ENCODE measurements around the gene RABL6. TPM values are rescaled to one million over a fixed set of nuclear protein-coding genes. Genes with fewer than 3 reads are reported as not detected.
A peak's percentile ranks its signal among the peaks of the same experiment; 100 is the strongest.

RABL6 gene
- total and polyA plus RNA-seq, 2 donors (not counting 1 experiment from before 2014, with no cell fraction given) = 36.8 to 59.6 TPM

DNA sequence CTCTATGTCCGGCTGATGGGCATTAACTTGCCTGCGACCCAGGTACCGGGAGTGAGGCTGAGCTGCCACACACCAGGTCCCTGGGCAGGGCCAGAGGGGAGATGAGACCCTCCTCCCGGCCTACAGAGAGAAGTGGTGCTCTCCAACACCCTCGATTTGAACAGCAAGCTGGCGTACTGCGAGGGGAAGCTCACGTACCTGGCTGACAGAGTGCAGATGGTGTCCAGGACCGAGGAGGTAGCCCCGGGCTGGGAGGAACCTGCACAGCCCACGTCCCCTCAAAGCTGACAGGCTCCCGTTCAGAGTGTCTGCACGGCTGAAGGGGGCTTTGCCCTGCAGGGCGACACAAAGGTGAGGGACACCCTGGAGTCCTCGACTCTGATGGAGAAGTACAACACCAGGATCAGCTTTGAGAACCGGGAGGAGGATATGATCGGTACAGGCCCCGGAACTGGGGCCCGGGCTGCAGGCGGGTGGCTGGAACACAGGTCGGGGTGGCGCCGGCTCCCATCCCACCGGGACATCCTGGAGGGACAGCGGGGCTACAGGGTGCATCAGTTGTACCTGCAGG, 1.0 kb upstream of the RABL6 start:
- Histone ChIP-seq H3K9ac (ENCODE audit: insufficient read depth, low read length) (peak overlapping the region; percentile 81), H3K9me3 (ENCODE audit: control insufficient read depth, insufficient read depth, low read depth, low read length) (no peaks in the 10 kb centered on the region), H3K27me3 (ENCODE audit: control insufficient read depth, insufficient read depth, low read length) (peaks cover 3% of the 10 kb centered on the region), H3K4me2 (ENCODE audit: extremely low read depth, insufficient read depth, low read length) (peak overlapping the region; percentile 86), H3K27ac (ENCODE audit: insufficient read depth, low read length) (peak overlapping the region; percentile 71), H4K20me1 (ENCODE audit: control insufficient read depth, extremely low read depth, insufficient read depth, low read length) (no peaks in the 10 kb centered on the region), H3K36me3 (ENCODE audit: control insufficient read depth, insufficient read depth, low read length) (peaks cover 2% of the 10 kb centered on the region), H2AFZ (ENCODE audit: low read length) (no peak overlapping the region), H3K4me1 (ENCODE audit: control insufficient read depth, extremely low read depth, insufficient read depth, low read length) (peaks cover 9% of the 10 kb centered on the region), H3K79me2 (ENCODE audit: control insufficient read depth, insufficient read depth, low read length) (peaks cover 35% of the 10 kb centered on the region), H3K4me3 (replicated peaks in 1 of 4; ENCODE audit: control extremely low read depth in 1 of 4, insufficient read depth in 1 of 4, low read depth in 3 of 4, low read length in 4 of 4) (peak overlapping the region; percentile 61 to 86 (median 80))
- no peak for DNase-seq (ENCODE audit: low read depth in 2 of 2)
- TF ChIP-seq, protein P1, sequence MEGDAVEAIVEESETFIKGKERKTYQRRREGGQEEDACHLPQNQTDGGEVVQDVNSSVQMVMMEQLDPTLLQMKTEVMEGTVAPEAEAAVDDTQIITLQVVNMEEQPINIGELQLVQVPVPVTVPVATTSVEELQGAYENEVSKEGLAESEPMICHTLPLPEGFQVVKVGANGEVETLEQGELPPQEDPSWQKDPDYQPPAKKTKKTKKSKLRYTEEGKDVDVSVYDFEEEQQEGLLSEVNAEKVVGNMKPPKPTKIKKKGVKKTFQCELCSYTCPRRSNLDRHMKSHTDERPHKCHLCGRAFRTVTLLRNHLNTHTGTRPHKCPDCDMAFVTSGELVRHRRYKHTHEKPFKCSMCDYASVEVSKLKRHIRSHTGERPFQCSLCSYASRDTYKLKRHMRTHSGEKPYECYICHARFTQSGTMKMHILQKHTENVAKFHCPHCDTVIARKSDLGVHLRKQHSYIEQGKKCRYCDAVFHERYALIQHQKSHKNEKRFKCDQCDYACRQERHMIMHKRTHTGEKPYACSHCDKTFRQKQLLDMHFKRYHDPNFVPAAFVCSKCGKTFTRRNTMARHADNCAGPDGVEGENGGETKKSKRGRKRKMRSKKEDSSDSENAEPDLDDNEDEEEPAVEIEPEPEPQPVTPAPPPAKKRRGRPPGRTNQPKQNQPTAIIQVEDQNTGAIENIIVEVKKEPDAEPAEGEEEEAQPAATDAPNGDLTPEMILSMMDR (conservative IDR thresholded peaks at IDR 0.05 in 1 of 2, IDR thresholded peaks at IDR 0.05 in 1 of 2; ENCODE audit: low read depth in 1 of 2, low read length in 2 of 2) = no peak
- no peak for TF ChIP-seq EZH2 (IDR thresholded peaks at IDR 0.05; ENCODE audit: low read length, missing control alignments)

DNA sequence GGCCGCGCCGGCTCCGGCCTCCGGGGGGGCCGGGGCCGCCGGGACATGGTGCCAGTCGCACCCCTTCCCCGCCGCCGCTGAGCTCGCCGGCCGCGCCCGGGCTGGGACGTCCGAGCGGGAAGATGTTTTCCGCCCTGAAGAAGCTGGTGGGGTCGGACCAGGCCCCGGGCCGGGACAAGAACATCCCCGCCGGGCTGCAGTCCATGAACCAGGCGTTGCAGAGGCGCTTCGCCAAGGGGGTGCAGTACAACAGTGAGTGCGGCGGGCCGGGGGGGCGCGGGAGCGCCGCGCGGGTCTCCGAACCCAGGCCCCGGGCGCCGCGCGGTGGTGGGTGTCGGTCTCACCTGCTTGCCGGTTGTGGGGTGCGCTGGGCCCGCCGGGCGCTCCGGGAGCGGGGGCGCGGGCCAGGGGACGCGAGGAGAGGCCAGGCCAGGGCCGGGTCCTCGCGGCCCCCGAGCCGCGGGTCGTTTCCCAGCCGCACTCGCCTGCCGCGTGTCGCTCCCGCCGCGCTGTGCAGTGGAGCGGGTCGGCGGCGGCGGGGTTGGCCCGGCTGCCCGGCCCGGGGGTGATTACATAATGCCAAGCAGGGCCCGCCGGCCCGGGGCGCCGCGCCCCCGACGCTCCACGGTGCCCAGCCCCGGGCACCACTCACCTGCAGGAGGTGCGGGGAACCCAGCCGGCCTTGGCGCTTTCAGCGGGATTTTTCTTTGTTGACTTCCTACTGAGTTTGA, 492 bp downstream of the RABL6 start:
- H3K4me1 ChIP-seq (ENCODE audit: control insufficient read depth, extremely low read depth, insufficient read depth, low read length) = peaks cover 9% of the 10 kb centered on the region
- peaks cover 5% of the 10 kb centered on the region for H3K36me3 ChIP-seq (ENCODE audit: control insufficient read depth, insufficient read depth, low read length)
- peak overlapping the region; percentile 81 for H3K9ac ChIP-seq (ENCODE audit: insufficient read depth, low read length)
- no peaks in the 10 kb centered on the region for H3K9me3 ChIP-seq (ENCODE audit: control insufficient read depth, insufficient read depth, low read depth, low read length)
- no peaks in the 10 kb centered on the region for H4K20me1 ChIP-seq (ENCODE audit: control insufficient read depth, extremely low read depth, insufficient read depth, low read length)
- no peaks in the 10 kb centered on the region for H3K27me3 ChIP-seq (ENCODE audit: control insufficient read depth, insufficient read depth, low read length)
- DNase-seq (ENCODE audit: low read depth in 2 of 2) = no peak
- H3K4me2 ChIP-seq (ENCODE audit: extremely low read depth, insufficient read depth, low read length) = peak overlapping the region; percentile 98
- H2AFZ ChIP-seq (ENCODE audit: low read length) = peak overlapping the region; percentile 59
- H3K27ac ChIP-seq (ENCODE audit: insufficient read depth, low read length) = peak overlapping the region; percentile 59
- TF ChIP-seq, protein P1 (conservative IDR thresholded peaks at IDR 0.05 in 1 of 2, IDR thresholded peaks at IDR 0.05 in 1 of 2; ENCODE audit: low read depth in 1 of 2, low read length in 2 of 2) = no peak
- no peak for TF ChIP-seq EZH2 (IDR thresholded peaks at IDR 0.05; ENCODE audit: low read length, missing control alignments)
- peak overlapping the region; percentile 73 to 86 (median 80) for H3K4me3 ChIP-seq (replicated peaks in 1 of 4; ENCODE audit: control extremely low read depth in 1 of 4, insufficient read depth in 1 of 4, low read depth in 3 of 4, low read length in 4 of 4)
- peaks cover 39% of the 10 kb centered on the region for H3K79me2 ChIP-seq (ENCODE audit: control insufficient read depth, insufficient read depth, low read length)

DNA sequence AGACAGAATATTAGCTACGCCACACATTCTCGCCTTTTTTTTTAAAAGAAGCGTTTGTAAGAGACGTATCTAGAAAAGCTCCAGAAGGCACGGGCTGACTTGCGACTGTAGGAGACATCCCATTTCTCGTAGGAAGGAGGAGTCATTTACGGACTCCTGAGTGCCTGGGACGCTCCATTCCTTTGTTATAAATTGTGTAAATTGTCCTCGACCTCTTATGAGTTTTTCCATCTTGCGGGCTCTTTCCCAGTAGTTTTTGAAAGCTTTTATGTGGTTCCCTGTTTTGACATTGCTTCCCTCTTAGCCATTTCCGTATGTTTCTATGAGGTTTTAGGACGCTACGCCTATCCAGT, 1.0 kb downstream of the RABL6 start:
- Histone ChIP-seq H3K27me3 (ENCODE audit: control insufficient read depth, insufficient read depth, low read length) (no peaks in the 10 kb centered on the region), H3K9me3 (ENCODE audit: control insufficient read depth, insufficient read depth, low read depth, low read length) (no peaks in the 10 kb centered on the region), H3K4me1 (ENCODE audit: control insufficient read depth, extremely low read depth, insufficient read depth, low read length) (peaks cover 9% of the 10 kb centered on the region), H3K4me2 (ENCODE audit: extremely low read depth, insufficient read depth, low read length) (peak overlapping the region; percentile 98), H3K79me2 (ENCODE audit: control insufficient read depth, insufficient read depth, low read length) (peaks cover 39% of the 10 kb centered on the region), H3K36me3 (ENCODE audit: control insufficient read depth, insufficient read depth, low read length) (peaks cover 5% of the 10 kb centered on the region), H3K4me3 (replicated peaks in 1 of 4; ENCODE audit: control extremely low read depth in 1 of 4, insufficient read depth in 1 of 4, low read depth in 3 of 4, low read length in 4 of 4) (peak overlapping the region; percentile 73 to 86 (median 80)), H3K27ac (ENCODE audit: insufficient read depth, low read length) (peak overlapping the region; percentile 43), H2AFZ (ENCODE audit: low read length) (no peak overlapping the region), H3K9ac (ENCODE audit: insufficient read depth, low read length) (peak overlapping the region; percentile 81), H4K20me1 (ENCODE audit: control insufficient read depth, extremely low read depth, insufficient read depth, low read length) (no peaks in the 10 kb centered on the region)
- TF ChIP-seq, protein P1 (conservative IDR thresholded peaks at IDR 0.05 in 1 of 2, IDR thresholded peaks at IDR 0.05 in 1 of 2; ENCODE audit: low read depth in 1 of 2, low read length in 2 of 2) = no peak
- no peak for TF ChIP-seq EZH2 (IDR thresholded peaks at IDR 0.05; ENCODE audit: low read length, missing control alignments)
- peak; percentile 46 to 48 for DNase-seq (ENCODE audit: low read depth in 2 of 2)
